Left renal cortex interstitium (tissue), 4 donors: ENCODE measurements around the gene PARP16. TPM values are rescaled to one million over a fixed set of nuclear protein-coding genes. Genes with fewer than 3 reads are reported as not detected.
A peak's percentile ranks its signal among the peaks of the same experiment; 100 is the strongest.

Experiments
- DNase-seq, 4 donors: peaks; one replicate each; pipeline ENCODE4 v3.0.0-alpha.2; 2013; ENCODE audit warnings: low read depth in 4 of 4, low spot score in 2 of 4, missing footprints in 1 of 4
- polyA plus RNA-seq, 4 donors: library from polyadenylated mRNA; unstranded; fragments of 120-200 nt; gene quantifications; one replicate each; pipeline ENCODE4 v1.2.1, GENCODE V29; 2013; ENCODE audit not compliant: insufficient read length in 4 of 4

PARP16 gene
- polyA plus RNA-seq, 4 donors, result 16.4 to 18.3 (median 17.7) TPM

DNA sequence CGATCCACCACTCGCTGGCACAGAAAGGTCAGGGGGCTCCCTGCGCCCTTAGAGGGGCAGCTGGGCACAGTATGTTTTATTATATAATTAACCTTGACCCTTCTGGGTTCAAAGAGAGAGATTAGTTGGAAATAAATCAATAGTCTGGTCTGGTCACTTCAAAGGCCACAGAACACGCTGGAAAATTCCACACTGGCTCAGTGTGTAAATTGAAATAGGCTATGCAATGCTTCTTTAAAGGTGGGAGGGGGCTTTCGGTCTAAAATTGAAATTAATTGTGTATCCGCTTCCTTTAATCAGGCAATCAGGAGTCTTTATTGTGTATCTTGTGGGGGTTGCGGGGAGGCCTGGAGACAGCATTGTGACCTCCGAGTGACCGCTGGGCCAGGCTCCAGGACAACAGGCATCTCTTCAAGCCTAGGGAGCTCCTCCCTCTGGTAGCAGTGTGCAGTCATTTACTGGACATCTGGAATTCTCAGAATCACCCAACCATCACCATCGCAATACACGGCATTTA lies 25.8 kb upstream of the PARP16 start:
- DNase-seq, result peak in 1 of 4 donors; percentile 73

DNA sequence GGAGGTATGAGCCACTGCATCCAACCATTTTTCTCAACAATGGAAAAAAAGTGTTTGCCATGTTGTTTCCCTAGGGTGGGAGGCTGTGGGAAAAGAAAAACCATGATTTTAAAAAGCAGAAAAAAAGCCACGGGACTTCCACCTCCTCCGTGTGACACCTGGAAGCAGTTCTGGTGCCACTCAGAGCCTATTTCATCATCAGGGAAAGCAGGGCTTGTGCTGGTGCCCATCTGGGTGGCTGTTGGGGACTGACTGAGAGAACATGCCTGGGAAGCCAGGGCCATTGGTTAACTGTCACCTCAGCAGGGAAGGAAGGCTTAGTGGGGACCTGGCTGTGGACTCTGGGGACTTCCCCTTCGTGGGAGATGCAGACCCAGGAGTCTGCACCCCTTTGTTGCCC lies 25.1 kb upstream of the PARP16 start:
- no peak for DNase-seq

DNA sequence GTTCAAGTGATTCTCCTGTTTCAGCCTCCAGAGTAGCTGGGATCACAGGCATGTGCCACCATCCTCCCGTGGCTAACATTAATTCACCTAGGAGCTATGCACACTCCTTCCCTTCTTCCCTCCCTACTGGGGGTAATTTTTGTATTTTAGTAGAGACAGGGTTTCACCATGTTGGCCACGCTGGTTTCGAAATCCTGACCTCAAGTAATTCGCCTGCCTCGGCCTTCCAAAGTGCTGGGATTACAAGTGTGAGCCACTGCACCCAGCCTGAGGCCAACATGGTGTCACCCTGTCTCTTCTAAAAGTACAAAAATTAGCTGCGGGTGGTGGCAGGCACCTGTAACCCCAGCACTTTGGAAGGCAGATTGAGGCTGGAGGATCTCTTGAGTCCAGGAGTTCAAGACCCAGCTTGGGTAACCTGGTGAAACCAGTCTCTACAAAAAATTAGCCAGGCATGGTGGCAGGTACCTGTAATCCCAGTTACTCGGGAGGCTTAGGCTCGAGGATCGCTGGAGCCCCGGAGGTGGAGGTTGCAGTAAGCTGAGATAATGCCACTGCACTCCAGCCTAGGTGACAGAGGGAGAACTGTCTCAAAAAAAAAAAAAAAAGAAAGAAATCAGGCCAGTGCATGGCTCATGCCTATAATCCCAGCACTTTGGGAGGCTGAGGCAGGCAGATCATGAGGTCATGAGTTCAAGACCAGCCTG lies 23.9 kb upstream of the PARP16 start:
- DNase-seq, result no peak

DNA sequence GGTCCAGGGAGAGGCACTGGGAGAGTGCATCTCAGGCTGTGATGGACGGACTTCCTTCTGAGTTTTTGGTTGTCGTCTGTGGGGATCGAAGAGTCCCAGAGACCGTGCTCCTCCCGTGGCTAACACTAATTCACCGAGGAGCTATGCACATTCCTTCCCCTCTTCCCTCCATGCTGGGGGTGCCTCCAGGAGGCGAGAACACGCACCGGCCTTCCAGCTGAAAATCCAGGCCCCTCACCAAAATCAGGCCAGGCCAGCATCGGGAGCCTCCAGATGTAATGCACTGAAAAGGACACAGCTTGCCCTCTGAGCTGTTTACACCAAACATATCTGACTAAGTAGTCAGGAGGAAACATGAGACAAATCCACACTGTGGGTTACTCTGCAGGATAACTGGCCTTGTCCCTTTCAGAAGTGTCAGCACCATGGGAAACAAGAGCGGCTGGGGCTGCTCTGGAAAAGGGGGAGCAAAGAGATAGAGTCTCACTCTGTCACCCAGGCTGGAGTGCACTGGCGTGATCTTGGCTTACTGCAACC lies 23.3 kb upstream of the PARP16 start:
- DNase-seq, result no peak

DNA sequence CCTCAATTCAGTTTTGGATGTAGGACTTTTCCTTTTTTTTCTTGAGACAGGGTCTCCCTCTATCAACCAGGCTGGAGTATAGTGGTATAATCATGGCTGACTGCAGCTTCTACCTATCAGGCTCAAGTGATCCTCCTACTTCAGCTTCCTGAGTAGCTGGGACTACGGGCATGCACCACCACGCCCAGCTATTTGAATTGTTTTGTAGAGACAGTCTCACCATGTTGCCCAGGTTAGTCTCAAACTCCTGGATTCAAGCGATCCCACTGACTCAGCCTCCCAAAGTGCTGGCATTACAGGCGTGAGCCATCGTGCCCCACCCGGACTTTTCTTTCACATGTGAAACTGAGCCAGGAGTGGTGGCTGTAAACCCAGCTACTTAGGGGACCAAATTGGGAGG lies 21.3 kb upstream of the PARP16 start:
- no peak for DNase-seq

DNA sequence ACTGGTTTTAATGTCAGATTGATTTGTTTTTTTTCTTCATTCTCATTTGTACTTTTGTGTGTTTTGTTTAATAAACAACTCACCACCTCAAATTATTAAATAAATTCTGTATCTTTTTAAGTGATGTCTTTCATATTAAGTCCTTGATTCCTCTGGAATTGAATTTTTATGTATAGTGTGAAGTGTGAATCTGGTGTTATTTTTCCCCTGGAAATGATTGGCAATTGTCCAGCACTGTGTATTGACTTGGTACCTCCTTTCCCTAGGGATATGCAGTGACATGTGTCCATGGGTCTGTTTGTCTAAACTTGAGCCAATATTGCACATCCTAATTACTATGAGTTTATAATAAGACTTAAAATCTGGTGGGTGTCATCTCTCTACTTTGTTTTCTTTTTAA lies 19.9 kb upstream of the PARP16 start:
- no peak for DNase-seq

DNA sequence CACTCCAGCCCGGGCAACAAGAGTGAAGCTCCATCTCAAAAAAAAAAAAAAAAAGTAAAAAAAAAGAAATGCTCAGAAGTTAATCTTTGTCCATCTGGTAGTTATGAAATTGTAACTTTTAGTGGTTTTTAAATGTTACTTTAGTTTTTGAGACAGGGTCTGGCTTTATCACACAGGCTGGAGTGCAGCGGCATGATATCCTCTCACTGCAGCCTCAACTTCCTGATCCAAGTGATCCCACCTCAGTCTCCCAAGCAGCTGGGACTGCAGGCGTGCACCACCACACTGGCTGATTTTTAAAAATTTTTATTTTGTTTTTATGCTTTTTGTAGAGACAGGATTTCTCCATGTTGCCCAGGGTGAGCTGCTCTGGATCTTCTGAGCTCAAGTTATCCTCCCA lies 19.1 kb upstream of the PARP16 start:
- no peak for DNase-seq

DNA sequence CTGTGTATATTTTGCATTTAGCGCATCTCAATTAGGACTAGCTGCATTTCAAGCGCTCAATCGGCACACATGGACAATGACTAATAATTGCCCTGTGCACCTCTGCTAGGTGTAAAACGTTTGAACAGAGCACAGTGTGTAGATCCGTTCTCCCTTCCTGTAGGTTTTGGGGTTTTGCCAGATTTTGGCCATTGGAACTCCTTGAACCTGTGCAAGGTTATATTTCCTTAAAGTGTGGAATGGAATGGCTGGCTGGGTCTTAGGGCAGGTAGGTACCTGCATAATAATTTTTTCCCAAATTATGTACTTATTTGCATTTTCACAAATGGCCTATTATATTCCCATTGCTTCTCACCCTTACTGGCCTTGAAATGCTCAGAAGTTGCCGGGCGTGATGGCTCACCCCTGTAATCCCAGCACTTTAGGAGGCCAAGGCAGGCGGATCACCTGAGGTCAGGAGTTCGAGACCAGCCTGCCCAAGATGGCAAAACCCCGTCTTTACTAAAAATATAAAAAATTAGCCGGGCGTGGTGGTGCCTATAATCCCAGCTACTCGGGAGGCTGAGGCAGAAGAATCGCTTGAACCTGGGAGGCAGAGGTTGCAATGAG lies 18.6 kb upstream of the PARP16 start:
- no peak for DNase-seq

DNA sequence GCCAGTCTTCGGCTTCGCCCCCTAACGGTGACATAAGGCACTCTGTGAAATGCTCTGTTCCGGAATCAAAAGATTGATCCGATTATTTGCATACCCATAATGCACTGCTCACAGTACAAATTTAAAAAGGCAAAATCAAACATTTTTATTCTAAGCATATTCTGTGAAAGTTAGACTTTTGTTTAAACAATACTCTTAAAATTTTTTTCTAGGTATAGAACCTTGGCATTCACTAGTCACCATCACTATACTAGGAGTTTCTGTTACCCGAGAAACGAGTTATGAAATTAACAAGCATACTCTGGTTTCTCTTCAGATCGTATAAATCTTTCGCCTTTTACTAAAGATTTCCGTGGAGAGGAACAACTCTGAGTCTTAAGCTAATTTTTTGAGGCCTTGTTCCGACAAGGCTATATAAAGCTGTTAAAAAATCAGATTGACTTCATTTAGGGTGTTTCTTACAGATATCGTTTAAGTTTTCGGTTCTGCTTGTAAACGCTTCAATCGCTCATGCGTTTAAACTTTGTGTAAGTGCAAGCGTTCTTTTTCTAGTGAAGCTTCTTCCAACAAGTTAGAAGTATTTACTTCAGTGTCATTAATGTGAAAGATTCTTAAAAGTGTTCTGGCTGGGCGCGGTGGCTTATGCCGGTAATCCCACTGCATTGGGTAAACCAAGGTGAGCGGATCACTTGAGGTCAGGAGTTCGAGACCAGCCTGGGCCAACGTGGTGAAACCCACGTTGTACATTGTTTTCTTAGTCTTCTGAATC lies 17.9 kb upstream of the PARP16 start, which contains the start of gene RNU5B-1:
Gene RNU5B-1 (plus strand): TSS at position 297 of the 769 bp plus-strand sequence.
- DNase-seq, result peak in 3 of 4 donors; percentile 84 to 98 (median 88)

DNA sequence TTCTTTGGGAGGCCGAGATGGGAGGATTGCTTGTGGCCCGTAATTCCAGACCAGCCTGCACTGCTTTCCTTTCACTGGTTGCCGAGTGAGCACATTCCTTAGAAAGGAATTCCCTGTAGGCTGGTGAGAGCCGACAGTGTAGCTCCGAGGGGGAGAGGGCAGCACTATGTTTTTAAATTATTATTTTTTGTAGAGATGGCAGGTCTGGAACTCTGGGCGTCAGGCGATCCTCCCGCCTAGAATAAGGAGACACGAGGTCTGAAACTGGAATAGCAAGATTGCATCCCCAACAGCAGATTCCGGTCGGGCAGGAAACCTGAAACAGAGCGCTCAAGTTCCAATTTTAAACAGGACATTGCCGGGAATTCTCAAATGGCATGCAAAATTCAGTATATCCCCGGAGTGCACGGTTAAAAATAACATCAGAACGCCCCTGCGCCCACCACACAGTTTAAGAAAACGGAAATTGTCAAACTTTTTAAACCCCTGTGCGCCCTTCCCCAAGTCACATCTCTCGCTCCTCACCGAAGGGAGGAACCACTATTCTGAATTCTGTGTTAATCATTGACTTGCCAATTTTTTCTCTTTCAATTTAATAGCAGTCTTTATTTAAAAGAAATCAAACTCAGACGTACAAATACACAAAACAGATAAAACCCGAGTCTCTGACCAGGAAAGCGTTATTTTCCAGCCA lies 17.2 kb upstream of the PARP16 start:
- peak in 3 of 4 donors; percentile 58 to 93 (median 65) for DNase-seq

DNA sequence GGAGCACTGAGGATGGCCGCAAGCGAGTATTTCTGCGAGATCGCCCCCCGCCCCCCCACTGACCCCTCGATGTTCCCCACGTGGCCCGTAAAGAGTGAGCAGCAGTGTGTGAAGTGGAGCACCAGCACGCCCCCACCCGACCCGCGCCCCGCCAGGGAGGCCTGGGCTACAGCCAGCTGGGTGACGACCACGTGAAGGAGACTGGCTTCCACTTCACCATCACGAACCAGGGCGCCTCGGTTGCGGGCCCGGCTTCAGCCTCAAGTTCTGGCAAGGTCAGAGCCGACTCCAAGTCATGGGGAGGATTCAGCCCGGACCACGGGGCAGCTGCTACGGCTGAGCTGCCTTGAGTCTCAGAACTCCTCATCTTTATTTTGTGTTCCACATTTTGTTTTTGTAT lies 15.4 kb upstream of the PARP16 start:
- no peak for DNase-seq

DNA sequence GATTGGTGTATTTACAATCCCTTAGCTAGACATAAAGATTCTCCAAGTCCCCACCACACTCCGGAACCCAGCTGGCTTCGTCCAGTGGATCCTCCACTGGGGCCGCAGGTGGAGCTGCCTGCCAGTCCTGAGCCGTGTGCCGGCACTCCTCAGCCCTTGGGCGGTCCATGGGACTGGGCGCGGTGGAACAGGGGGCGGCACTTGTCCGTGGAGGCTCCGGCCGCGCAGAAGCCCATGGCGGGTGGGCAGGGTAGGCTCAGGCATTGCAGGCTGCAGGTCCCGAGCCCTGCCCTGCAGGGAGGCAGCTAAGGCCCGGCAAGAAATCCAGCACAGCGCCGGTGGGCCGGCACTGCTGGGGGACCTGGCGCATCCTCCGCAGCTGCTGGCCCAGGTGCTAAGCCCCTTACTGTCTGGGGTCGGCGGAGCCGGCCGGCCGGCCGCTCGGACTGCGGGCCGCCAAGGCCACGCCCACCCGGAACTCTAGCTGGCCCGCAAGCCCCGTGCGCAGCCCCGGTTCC lies 14.3 kb upstream of the PARP16 start:
- DNase-seq, result no peak

DNA sequence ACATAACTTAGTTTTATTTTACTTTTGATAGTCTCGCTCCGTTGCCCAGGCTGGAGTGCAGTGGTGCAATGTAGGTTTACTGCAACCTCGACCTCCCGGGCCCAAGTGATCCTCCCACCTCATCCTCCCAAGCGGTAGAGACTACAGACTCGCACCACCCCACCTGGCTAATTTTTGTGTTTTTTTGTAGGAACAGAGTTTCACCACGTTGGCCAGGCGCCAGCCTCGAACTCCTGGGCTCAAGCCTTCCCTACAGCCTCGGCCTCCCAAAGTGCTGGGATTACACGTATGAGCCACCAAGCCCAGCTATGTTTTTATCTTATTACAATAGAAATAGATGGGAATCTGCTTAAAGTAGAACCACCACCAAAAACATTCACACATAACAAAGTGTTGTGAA lies 12.0 kb upstream of the PARP16 start:
- no peak for DNase-seq

DNA sequence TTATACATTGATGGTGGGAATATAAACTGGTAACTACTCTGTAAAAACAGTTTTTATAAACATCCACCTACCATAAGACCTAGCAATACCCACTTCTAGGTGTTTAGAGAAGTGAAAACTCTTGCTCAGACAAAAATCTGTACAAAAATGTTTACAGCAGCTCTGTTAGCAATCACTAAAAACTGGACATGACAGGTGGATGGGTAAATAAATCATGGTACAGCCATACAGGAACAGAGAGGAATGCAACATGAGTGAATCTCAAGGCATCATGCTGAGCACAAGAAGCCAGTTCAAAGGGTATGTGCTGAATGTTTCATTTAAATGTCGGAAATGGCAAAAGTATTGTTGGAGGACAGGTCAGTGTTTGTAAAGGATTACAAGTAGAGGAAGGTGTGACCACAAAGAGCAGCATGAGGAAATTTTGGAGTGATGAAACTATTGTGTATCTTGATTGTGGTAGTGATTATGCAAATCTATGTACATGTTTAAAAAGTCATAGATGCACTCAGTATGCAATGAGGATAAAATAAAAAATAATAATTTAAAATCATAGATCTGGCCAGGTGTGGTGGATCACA lies 6.3 kb upstream of the PARP16 start:
- DNase-seq, result no peak

DNA sequence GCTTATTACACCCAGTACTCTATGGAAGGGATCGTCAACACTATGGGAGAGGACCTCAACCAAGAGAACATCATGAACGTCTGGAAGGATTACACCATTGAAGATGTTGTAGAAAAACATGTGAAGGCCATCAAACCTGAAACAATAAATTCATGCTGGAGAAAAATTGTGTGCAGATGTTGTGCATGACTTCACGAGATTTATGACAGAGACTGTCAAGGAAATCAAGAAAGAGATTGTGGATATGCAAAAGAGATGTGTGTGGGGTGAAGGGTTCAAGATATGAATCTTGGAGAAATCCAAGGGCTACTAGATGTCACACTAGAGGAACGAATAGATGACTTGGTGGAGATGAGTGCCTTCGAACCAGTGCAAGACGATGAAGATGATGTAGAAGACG lies 3.5 kb upstream of the PARP16 start:
- DNase-seq, result no peak

DNA sequence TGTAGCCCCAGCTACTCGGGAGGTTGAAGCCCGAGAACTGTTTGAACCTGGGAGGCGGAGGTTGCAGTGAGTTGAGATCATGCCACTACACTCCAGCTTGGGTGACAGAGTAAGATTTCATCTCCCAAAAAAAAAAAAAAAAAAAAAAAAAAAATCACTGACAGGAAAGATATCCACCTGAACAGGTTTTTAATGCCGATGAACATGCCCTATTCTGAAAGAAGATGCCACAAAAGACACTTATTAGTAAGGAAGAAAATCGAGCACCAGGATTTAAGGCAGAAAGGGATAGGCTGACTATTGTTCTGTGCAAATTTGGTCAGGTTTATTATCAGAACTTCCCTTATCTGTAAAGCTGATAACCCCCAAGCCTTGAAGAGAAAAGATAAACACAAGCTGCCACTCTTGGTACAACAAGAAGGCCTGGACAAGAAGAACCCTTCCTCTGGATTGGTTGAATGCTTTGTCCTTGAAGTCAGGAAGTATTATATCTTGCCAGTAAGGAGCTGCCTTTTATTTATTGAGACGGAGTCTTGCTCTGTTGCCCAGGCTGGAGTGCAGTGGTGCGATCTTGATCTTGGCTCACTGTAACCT lies 2.7 kb upstream of the PARP16 start:
- no peak for DNase-seq

DNA sequence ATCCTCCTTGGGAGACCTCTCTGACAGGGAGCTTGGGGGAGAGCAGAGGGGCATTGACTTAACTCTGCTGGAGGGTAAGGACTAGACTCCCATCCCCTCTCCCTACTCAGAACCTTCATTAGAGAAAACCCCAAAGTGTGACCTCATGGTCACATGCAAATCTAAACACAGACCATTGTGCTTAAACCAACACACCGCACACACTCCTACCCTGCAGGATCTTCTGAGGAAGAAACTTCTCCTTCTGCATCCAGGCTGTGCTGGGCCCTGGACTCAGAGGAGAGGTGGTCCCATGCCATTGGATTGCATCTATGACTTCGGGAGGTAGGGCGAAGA lies 805 bp upstream of the PARP16 start:
- DNase-seq, result no peak

DNA sequence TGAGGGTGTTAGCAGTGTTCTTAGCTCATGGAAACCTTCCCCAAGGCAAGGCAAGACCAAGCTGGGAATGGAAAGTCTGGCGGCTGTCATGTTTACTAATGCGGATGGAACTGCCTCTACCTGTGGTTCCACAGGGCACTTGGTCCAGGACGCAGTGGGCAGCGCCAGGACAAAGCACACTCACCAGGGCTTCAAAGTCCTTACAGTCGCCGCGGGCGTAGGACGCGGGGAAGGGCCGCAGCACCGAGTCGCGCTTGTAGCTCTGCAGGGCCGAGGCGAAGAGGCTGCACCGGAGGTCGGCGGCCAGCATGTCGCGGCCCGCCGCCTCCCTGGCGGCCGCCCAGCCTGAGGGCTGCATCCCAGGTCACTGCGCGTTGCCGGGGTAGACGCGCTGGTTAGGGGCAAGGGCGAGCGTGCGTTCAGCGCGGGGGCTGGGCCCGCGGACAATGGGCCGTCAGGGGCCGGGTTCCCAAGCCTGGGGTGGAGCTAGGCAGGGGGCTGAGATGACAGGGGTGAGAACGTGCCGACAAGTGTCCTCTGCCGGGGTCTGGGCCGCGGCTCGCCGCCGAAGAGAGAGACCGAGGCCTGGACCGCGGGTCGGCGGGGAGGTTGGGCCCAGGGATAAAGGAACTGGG lies 497 bp downstream of the PARP16 start:
- DNase-seq, result peak in 1 of 4 donors; percentile 38
